ENCODE measurements around the gene SLC27A4. TPM values are rescaled to one million over a fixed set of nuclear protein-coding genes. Genes with fewer than 3 reads are reported as not detected.

SLC27A4 gene
- total RNA-seq, 1 donor from 2014 or later: 42.2 TPM

DNA sequence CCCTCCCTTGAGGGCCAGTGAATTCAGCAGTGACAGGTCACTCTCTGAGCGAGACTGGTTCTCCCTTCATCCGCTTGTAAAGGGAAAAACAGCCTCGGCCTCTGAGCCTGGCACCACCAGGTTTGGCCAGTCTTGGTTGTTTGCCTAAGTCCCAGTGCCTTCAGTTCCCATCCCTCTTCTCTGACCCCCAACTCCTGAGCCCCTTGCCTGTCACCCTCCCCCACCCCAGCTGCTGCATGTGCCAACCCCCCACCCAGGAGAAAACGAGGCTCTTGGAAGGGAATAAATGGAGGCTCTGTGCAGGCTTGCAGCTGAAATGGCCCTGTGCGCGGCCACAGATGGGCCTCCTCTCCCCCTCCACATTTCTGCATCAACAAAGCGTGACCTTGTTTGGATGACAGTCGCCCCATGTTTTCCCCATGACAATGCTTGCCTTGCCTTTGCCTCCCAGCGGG lies 33.9 kb downstream of the SLC27A4 start:
- no peak for TF ChIP-seq CTCF (conservative IDR thresholded peaks at IDR 0.05)
- no peak for DNase-seq (ENCODE audit: extremely low spot score, unreplicated experiment)
- Mint-ChIP-seq H3K4me1 (ENCODE audit: unreplicated experiment) (peaks cover 29% of the 10 kb centered on the region), H3K9me3 (no peaks in the 10 kb centered on the region), H3K27ac (no peak overlapping the region), H3K36me3 (no peaks in the 10 kb centered on the region), H3K4me3 (no peak overlapping the region), H3K27me3 (no peaks in the 10 kb centered on the region)

GRCh38 chr9:128375865-128376264 lies 35.5 kb downstream of the SLC27A4 start:
- H3K4me3 Mint-ChIP-seq: no peak overlapping the region
- TF ChIP-seq CTCF (conservative IDR thresholded peaks at IDR 0.05): no peak
- H3K27me3 Mint-ChIP-seq: no peaks in the 10 kb centered on the region

GRCh38 chr9:128382261-128382660 lies 41.9 kb downstream of the SLC27A4 start:
- DNase-seq (ENCODE audit: extremely low spot score, unreplicated experiment): no peak
- Mint-ChIP-seq H3K27me3 (no peaks in the 10 kb centered on the region), H3K36me3 (peaks cover 5% of the 10 kb centered on the region), H3K27ac (no peak overlapping the region), H3K9me3 (no peaks in the 10 kb centered on the region), H3K4me3 (no peak overlapping the region), H3K4me1 (ENCODE audit: unreplicated experiment) (peaks cover 4% of the 10 kb centered on the region)
- no peak for TF ChIP-seq CTCF (conservative IDR thresholded peaks at IDR 0.05)

More at GRCh38 chr9:128375865-128376264, 35.5 kb downstream of the SLC27A4 start:
- peaks cover 20% of the 10 kb centered on the region for H3K4me1 Mint-ChIP-seq (ENCODE audit: unreplicated experiment)
- DNase-seq (ENCODE audit: extremely low spot score, unreplicated experiment): no peak
- no peaks in the 10 kb centered on the region for H3K36me3 Mint-ChIP-seq
- no peaks in the 10 kb centered on the region for H3K9me3 Mint-ChIP-seq
- H3K27ac Mint-ChIP-seq: no peak overlapping the region

- H3K36me3 Mint-ChIP-seq: peaks cover 8% of the 10 kb centered on the region
- no peaks in the 10 kb centered on the region for H3K9me3 Mint-ChIP-seq
- no peak overlapping the region for H3K27ac Mint-ChIP-seq
- no peaks in the 10 kb centered on the region for H3K27me3 Mint-ChIP-seq
- no peak for DNase-seq (ENCODE audit: extremely low spot score, unreplicated experiment)
- peak overlapping the region; percentile 45 for H3K4me3 Mint-ChIP-seq
- TF ChIP-seq CTCF (conservative IDR thresholded peaks at IDR 0.05): no peak
- H3K4me1 Mint-ChIP-seq (ENCODE audit: unreplicated experiment): peaks cover 4% of the 10 kb centered on the region
Measured at GRCh38 chr9:128383007-128383753, 42.9 kb downstream of the SLC27A4 start.

GRCh38 chr9:128383791-128384190 lies 43.5 kb downstream of the SLC27A4 start:
- no peak for DNase-seq (ENCODE audit: extremely low spot score, unreplicated experiment)
- Mint-ChIP-seq H3K4me1 (ENCODE audit: unreplicated experiment) (peaks cover 4% of the 10 kb centered on the region), H3K36me3 (peaks cover 8% of the 10 kb centered on the region), H3K9me3 (no peaks in the 10 kb centered on the region), H3K4me3 (no peak overlapping the region), H3K27me3 (no peaks in the 10 kb centered on the region), H3K27ac (no peak overlapping the region)
- no peak for TF ChIP-seq CTCF (conservative IDR thresholded peaks at IDR 0.05)
